B cell (primary cell): ENCODE data around the gene PSD. TPM values are rescaled to one million over a fixed set of nuclear protein-coding genes. Genes with fewer than 3 reads are reported as not detected.
A peak's percentile ranks its signal among the peaks of the same experiment; 100 is the strongest.

Source experiments
- ATAC-seq: fragments of 200-7000 bp; cut with Tn5 transposase; one replicate; pipeline ENCODE4 v1.10.0; 2021; ENCODE audit warnings: low read depth, mild to moderate bottlenecking, moderate number of reproducible peaks, moderate library complexity
- CTCF ChIA-PET: fragments of 350-600 bp; sonication (Branson Sonifier 250); formaldehyde crosslinking; loops from one replicate; lab custom pipeline; 2021; ENCODE audit warnings: antibody characterized with exemption, inconsistent platforms; lab: Charles Lee
- POLR2A ChIA-PET: fragments of 350-600 bp; sonication (Branson Sonifier 250); formaldehyde crosslinking; loops from one replicate; lab custom pipeline; 2021; ENCODE audit warnings: antibody characterized with exemption; lab: Charles Lee
- DNase-seq: peaks from one replicate; pipeline ENCODE4 v3.0.0; 2013
- H2AFZ ChIP-seq: 2 replicates; pipeline ENCODE4 v1.6.1; 2012; ENCODE audit warnings: mild to moderate bottlenecking, low read depth, low read length; ENCODE audit not compliant: insufficient read depth, poor library complexity, severe bottlenecking
- H3K27ac ChIP-seq, 2 donors: 1 replicate in 1 of 2; 2 replicates in 1 of 2; pipeline ENCODE4 v1.5.1; 2012 to 2013; ENCODE audit warnings: low read length in 2 of 2, mild to moderate bottlenecking in 2 of 2, moderate library complexity in 1 of 2
- H3K27me3 ChIP-seq, 4 experiments: fragments of 200-600 bp in 1 of 4; sonication (generic) in 1 of 4; replicated peaks in 1 of 4; 1 replicate in 2 of 4; 2 replicates in 2 of 4; pipeline versions ENCODE4 v1.6.1 to v1.7.0; 2013 to 2016; ENCODE audit warnings: low read length in 3 of 4, mild to moderate bottlenecking in 2 of 4, mixed read lengths in 1 of 4, moderate library complexity in 1 of 4; ENCODE audit not compliant: insufficient read depth in 4 of 4, control insufficient read depth in 3 of 4; ENCODE audit errors: control extremely low read depth in 1 of 4
- H3K36me3 ChIP-seq, 2 experiments: replicated peaks in 1 of 2; 1 replicate in 1 of 2; 2 replicates in 1 of 2; pipeline versions ENCODE4 v1.6.1 to v1.7.1; 2013; ENCODE audit warnings: low read length in 1 of 2; ENCODE audit not compliant: insufficient read depth in 2 of 2, control insufficient read depth in 1 of 2; ENCODE audit errors: control extremely low read depth in 1 of 2, extremely low read depth in 1 of 2
- H3K4me1 ChIP-seq, 2 donors: fragments of 200-600 bp in 1 of 2; sonication (generic) in 1 of 2; 1 replicate in 1 of 2; 2 replicates in 1 of 2; pipeline versions ENCODE4 v1.5.1 to v1.6.1; 2013 to 2017; ENCODE audit warnings: low read length in 2 of 2; ENCODE audit not compliant: control insufficient read depth in 2 of 2, insufficient read depth in 2 of 2
- H3K4me2 ChIP-seq: replicated peaks from 2 replicates; pipeline ENCODE3; 2012; ENCODE audit warnings: mild to moderate bottlenecking, low read depth, low read length; ENCODE audit not compliant: poor library complexity, severe bottlenecking
- H3K4me3 ChIP-seq, 5 experiments: fragments of 200-600 bp in 1 of 5; sonication (generic) in 1 of 5; 1 replicate in 3 of 5; 2 replicates in 2 of 5; pipeline versions ENCODE4 v1.5.1 to v1.7.0; 2011 to 2016; ENCODE audit warnings: low read length in 4 of 5, mild to moderate bottlenecking in 4 of 5, low read depth in 2 of 5, control low read depth in 1 of 5, moderate library complexity in 1 of 5; ENCODE audit not compliant: insufficient read depth in 1 of 5; ENCODE audit errors: control extremely low read depth in 1 of 5, extremely low read depth in 1 of 5
- H3K79me2 ChIP-seq: fragments of 200-600 bp; sonication (generic); one replicate; pipeline ENCODE4 v1.6.0; 2016; ENCODE audit warnings: low read length; ENCODE audit not compliant: control insufficient read depth, insufficient read depth
- H3K9ac ChIP-seq: fragments of 200-600 bp; sonication (generic); 2 replicates; pipeline ENCODE4 v1.6.1; 2017; ENCODE audit warnings: mild to moderate bottlenecking, low read length, moderate library complexity
- H3K9me3 ChIP-seq, 3 donors: one replicate each; pipeline versions ENCODE4 v1.6.1 to v1.7.1; 2013; ENCODE audit warnings: low read length in 2 of 3; ENCODE audit not compliant: control insufficient read depth in 2 of 3, insufficient read depth in 1 of 3; ENCODE audit errors: control extremely low read depth in 1 of 3
- H4K20me1 ChIP-seq: 2 replicates; pipeline ENCODE4 v1.6.0; 2012; ENCODE audit warnings: mild to moderate bottlenecking, low read length; ENCODE audit not compliant: insufficient read depth, control insufficient read depth, poor library complexity, severe bottlenecking
- H3K27ac Mint-ChIP-seq: one replicate; pipeline ENCODE4 v1.8.0; 2021; ENCODE audit warnings: mixed read lengths
- H3K27me3 Mint-ChIP-seq: one replicate; pipeline ENCODE4 v1.8.0; 2021; ENCODE audit warnings: mixed read lengths
- H3K4me1 Mint-ChIP-seq: one replicate; pipeline ENCODE4 v1.8.0; 2021; ENCODE audit warnings: mixed read lengths
- H3K4me3 Mint-ChIP-seq: one replicate; pipeline ENCODE4 v1.8.0; 2021; ENCODE audit warnings: mixed read lengths
- H3K9me3 Mint-ChIP-seq: one replicate; pipeline ENCODE4 v1.8.0; 2022; ENCODE audit warnings: mixed read lengths; ENCODE audit not compliant: insufficient read depth
- CTCF ChIP-seq: fragments of 200-600 bp; IDR thresholded peaks from one replicate; pipeline ENCODE4 v1.8.0; 2022; ENCODE audit warnings: antibody characterized with exemption, mild to moderate bottlenecking
- EZH2 ChIP-seq: IDR thresholded peaks from 2 replicates; pipeline ENCODE4 v1.6.1; 2012; ENCODE audit warnings: borderline replicate concordance, low read depth, mild to moderate bottlenecking, moderate library complexity, low read length; ENCODE audit not compliant: insufficient read depth, poor library complexity, severe bottlenecking
- WGBS: methylation state at CpG from one replicate; pipeline ENCODE4 v1.1.5; 2013; ENCODE audit warnings: missing lambda C conversion rate; ENCODE audit not compliant: insufficient coverage; 5-methylcytosine and 5-hydroxymethylcytosine counted together
- intact Hi-C: fragments of 100-400 bp; cut with micrococcal nuclease; formaldehyde crosslinking; loops from one replicate; pipeline ENCODE4 v1.10.0; 2022
- polyA plus RNA-seq: library from polyadenylated mRNA; depleted of rRNA; stranded (reverse); fragments of >200 nt; gene quantifications from 2 replicates; pipeline ENCODE4 v1.2.3, GENCODE V29; 2012
- total RNA-seq, 2 donors: library from RNA; stranded (reverse); fragments of 120-200 nt in 1 of 2; gene quantifications; 1 replicate in 1 of 2; 2 replicates in 1 of 2; pipeline versions ENCODE4 v1.2.3 to v1.2.4, GENCODE V29; 2013 to 2022

PSD gene
- total and polyA plus RNA-seq, 2 donors (not counting 1 experiment from before 2014, with no cell fraction given): 0.52 to 0.81 TPM

- intact Hi-C loops: loop anchor here (1.0 to 2.0 kb wide), 10 partner anchors 26 to 251 kb away; partner anchors contain the start of genes GBF1, NOLC1 and SUFU
- H3K4me1 Mint-ChIP-seq: peaks cover 47% of the 10 kb centered on the region
- H3K9me3 ChIP-seq: no peaks in the 10 kb centered on the region
- no peaks in the 10 kb centered on the region for H3K27me3 Mint-ChIP-seq
- H3K79me2 ChIP-seq: peaks cover 45% of the 10 kb centered on the region
- no peaks in the 10 kb centered on the region for H3K27me3 ChIP-seq
- H3K27ac Mint-ChIP-seq: peak overlapping the region; percentile 99
- H3K9ac ChIP-seq: peak overlapping the region; percentile 96
- peak overlapping the region; percentile 98 to 100 for H3K27ac ChIP-seq
- H3K4me1 ChIP-seq: peaks cover 40 to 48% of the 10 kb centered on the region in 2 donors
- peak overlapping the region; percentile 95 for H3K4me3 Mint-ChIP-seq
- DNase-seq: no peak
- peak; percentile 11 for ATAC-seq
- POLR2A ChIA-PET: interaction anchor here (0.6 to 3.7 kb wide), 19 partner anchors 9 to 565 kb away, joined by 3 to 38 read pairs (median 5); partner anchors contain the start of genes ACTR1A, C10orf95, CUEDC2 and FBXL15
- no peaks in the 10 kb centered on the region for H3K9me3 Mint-ChIP-seq
- H3K4me2 ChIP-seq: peak overlapping the region; percentile 99
- 0% methylated on average over 26 of the region's 35 CpGs for WGBS
- peaks cover 0 to 28% of the 10 kb centered on the region in 2 experiments for H3K36me3 ChIP-seq
- no peak overlapping the region for H2AFZ ChIP-seq
- H3K4me3 ChIP-seq: peak overlapping the region; percentile 86 to 100 (median 99)
- CTCF ChIA-PET: interaction anchor here (0.8 to 8.8 kb wide), 11 partner anchors 10 to 189 kb away, joined by 3 to 108 read pairs (median 20); partner anchors contain the start of genes ACTR1A, C10orf95, CUEDC2 and FBXL15
- TF ChIP-seq CTCF (no peak), EZH2 (no peak)
- peaks cover 48% of the 10 kb centered on the region for H4K20me1 ChIP-seq
These were observed 23.7 kb downstream of the PSD start for GRCh38 chr10:102394801-102395399.
